GF-D8 (cell line): ENCODE results near the gene XXYLT1.
"Not testable (repeated sequence)": the region's sequence is repeated elsewhere in the genome, so short reads cannot be mapped to it uniquely, and the experiment has no call there.

ENCODE experiments used
- DNase-seq: peaks from one replicate; lab custom pipeline; 2025; lab: John Stamatoyannopoulos, UW

Gene XXYLT1

DNA sequence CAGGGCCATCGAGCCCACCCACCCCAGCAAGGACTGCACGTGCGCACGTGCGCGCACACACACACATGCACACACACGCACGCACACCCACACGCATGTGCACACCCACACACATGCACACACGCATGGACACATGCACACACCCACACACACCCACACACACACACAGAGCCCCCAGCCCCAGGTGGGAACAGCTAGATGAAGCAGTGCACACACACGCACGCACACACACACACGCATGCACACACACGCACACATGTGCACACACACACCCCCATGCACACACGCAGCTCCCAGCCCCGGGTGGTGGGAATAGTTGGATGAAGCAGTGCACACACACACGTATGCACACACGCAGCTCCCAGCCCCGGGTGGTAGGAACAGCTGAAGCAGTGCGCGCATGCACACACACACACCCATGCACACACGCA is 158.6 kb downstream of the XXYLT1 start:
- no peak for DNase-seq

DNA sequence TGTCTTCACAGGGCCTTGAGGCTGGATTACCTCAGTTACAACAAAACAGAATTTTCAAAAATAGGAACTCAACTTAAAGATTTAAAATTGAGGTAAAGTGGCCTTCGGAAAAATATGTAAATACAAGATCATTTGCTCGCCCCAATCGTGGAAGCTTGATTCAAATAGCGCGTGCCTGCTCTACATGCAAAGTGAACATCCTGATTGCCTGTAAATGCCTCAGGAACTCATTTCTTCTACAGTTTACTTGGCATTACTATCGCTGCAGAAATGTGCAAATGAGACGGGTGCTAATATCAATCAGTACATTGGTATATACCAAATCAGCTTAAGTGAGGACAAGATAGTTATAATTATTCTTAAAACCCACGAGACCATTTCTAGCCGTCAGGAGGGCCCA is 159.2 kb downstream of the XXYLT1 start:
- no peak for DNase-seq

DNA sequence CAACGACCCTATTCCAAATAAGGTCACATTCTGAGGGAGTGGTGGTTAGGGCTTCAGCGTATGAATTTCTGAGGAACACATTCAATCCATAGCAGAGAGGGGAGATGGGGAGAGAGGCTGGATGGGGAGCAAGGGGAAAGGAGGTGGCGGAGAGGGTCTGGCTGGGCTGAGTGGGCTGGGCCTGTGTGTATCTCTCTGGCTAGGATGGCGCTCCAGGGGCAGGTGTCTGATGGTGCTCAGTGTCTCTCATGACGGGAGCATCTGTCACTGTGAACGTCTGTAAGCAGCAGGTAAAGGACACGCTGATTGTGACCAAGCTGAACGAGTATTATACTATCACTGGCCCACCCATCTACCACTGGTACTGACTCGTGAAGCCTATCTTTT is 159.6 kb downstream of the XXYLT1 start:
- DNase-seq, result no peak

- no peak for DNase-seq
Measured at GRCh38 chr3:195110647-195111318, 160.2 kb downstream of the XXYLT1 start.

- DNase-seq, result no peak
Measured at GRCh38 chr3:195109098-195109657, 161.8 kb downstream of the XXYLT1 start.

DNA sequence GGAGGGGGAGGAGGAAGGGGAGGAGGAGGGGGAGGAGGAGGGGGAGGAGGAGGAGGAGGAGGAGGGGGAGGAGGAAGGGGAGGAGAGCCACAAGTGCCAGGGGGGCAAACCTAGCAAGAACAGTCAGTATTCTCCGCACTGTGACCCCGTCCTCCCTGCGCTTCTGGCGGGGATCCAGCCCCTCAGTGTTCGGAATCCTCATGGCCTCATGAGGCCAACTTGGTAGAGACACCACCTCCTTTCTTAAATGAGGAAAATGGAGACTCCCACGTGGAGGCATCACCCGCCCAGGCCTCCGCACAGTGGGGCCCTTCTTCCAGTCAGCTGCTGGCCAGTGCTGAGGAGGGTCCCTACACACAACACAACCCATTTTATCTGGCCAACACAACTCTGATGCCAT is 163.4 kb downstream of the XXYLT1 start:
- DNase-seq, result no peak

DNA sequence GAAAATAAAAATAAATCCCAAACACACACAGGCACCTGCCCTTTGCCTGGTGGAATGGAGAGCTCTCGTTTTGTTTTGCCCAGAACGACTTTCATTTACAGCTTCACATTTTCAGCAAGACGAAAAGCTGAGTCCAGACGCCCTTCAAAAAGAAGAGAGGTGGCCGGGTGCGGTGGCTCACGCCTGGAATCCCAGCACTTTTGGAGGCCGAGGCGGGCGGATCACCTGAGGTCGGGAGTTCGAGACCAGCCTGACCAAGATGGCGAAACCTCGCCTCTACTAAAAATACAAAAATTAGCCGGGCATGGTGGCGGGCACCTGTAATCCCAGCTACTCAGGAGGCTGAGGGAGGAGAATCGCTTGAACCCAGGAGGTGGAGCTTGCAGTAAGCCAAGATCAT is 163.9 kb downstream of the XXYLT1 start:
- DNase-seq, result not testable (repeated sequence)

GRCh38 chr3:195106418-195106906 is 164.5 kb downstream of the XXYLT1 start:
- no peak for DNase-seq

GRCh38 chr3:195105841-195106417 is 165.0 kb downstream of the XXYLT1 start:
- no peak for DNase-seq

DNA sequence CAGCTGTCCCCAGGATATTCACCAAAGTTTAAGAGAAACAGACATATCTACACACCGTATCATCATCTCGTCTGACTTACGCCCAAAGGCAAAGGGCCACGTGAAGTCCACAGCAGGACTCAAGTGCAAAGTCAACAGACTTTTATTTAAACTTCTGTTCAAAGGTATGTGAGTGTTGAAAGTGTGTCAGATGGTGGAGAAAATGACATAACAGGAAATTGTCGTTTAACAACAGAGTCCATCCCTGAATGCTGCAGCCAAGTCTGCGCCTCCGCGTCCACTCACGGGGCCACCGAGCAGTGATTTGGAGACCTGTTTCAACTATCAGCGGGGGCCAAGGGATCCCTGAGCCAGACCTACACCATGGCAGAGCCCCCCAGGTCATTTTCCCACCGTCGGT is 165.6 kb downstream of the XXYLT1 start:
- no peak for DNase-seq

GRCh38 chr3:195104340-195104739 is 166.6 kb downstream of the XXYLT1 start:
- no peak for DNase-seq

DNA sequence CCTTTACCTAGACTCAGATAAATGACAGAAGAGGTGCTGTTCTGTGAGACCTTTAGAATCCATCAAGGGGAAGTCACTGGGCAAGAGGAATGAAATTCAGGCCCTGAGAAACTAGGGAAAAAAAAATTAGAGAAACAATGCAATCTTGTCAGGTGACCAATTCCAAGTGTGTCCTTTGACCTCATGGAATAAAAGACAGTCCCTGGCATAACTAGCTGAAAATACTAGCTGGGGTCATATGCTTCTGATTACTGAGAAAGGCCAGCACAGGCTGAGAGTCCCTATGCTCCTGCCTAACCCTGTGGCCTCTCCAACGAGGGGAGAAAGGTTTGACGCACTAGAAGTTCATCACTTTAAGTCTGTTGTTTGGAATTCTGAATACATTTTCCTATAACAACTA is 167.3 kb downstream of the XXYLT1 start:
- no peak for DNase-seq

DNA sequence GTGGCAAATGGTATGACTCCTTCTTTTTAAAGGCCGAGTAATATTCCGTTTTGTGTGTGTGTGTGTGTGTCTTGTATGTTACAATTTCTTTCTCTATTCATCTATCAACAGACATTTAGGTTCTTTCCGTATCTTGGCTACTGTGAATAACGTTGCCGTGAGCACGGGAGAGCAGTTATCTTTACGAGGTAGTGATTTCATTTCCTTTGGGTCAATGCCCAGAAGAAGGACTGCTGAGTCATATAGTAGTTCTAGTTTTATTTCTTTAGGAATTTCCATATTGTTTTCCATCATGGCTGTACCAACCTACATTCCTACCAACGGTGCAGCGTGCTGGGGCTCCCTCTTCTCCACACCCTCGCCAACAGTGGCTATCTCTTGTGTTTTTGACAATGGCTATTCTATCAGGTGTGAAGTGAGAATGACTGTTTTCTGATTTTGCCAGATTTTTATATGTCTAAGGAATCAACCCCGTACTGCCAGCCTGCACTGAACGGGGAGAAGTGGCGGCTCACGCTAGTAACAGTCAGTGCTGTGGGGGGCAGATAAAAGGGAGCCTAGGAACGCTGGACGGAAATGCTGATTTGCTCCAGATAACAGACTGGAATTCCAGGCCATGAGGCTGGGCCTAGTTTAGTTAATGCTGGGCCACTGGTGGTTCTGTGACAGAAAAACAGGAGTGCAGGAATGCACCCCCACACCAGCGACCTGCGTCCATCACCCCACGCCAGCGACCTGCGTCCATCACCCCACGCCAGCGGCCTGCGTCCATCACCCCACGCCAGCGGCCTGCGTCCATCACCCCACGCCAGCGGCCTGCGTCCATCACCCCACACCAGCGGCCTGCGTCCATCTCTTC is 168.1 kb downstream of the XXYLT1 start:
- peak; percentile 79 for DNase-seq

- DNase-seq, result no peak
Measured at GRCh38 chr3:195101927-195102608, 168.9 kb downstream of the XXYLT1 start.

GRCh38 chr3:195101001-195101583 is 169.9 kb downstream of the XXYLT1 start:
- DNase-seq, result peak; percentile 93

- no peak for DNase-seq
Measured at GRCh38 chr3:195099951-195100785, 170.8 kb downstream of the XXYLT1 start.

DNA sequence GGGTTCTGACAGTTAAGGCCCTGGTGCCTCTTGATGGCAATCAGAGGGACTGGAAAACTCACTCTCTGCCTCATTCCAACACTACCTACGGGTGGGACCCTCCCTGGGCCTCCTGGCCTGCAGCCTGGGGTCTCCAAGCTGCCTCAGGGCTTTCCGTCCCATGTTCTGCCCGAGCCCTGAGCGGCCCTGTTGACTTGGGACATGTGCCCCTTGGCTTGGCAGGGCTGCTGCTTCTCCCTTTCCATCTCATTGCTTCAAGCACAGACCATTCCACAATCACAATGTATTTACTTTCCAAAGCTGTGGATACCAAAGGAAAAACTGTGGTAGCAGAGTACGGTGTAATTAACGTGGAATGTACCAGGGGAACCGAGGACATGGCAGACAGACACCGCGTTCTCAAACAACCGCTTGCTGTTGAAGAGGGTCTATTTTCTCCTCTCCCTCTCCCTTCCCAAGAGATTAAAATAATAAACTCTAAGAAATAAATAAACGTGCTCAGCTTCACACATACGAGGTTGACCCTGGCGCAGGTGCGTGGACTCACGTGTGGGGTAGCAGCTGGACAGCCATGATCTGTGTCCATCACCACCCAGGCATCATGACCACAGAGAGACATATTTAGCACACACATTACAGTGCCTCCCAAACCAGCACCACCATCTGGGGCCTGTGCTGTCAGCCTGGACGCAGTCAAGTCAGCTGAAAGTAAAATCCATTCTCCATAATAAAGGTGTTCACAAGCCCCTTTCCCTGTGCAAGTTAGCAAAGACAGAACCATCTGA is 172.0 kb downstream of the XXYLT1 start:
- DNase-seq, result no peak

DNA sequence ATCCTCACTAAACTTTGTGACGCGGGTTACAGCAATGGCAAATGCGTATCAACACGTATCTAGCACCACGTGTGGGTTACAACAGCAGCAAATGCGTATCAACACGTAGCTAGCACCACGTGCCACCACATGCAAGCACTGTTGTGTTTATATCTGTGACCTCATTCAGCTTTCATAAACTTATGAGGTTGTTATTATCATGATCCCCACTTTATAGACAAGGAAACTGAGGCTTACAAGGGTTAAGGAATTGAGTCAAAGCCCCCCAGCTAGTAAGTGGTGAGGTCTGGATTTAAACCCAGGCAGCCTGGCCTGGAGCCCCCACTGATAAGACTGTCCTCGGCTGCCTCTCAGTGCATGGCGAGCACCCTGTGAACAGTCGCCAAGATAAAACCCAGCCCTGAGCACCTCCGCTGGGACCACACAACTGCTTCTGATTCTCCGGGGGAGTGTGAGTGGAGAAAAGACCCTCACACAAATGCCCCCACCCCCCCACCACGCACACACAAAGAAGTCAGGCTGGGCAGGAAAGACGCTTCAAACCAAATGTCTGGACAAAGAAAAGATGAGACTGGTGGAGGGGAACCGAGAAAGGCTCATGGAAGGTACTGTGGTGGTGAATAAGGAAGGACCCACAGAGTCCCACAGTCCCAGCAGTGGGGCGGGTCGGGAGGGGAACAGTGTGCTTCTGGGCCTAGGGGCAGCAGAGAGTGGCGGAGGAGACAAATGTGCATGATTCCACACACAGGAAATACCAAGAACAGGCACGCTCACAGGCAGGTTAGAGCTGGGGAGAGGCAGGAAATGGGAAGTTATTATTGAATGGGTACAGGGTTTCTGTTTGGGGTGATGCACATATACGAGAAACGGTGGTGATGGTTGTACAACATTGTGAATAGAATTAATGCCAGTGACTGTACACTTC is 173.4 kb downstream of the XXYLT1 start:
- no peak for DNase-seq
